HepG2 (cell line): ENCODE data around the gene BDH2. TPM values are rescaled to one million over a fixed set of nuclear protein-coding genes. Genes with fewer than 3 reads are reported as not detected.
A peak's percentile ranks its signal among the peaks of the same experiment; 100 is the strongest.

Experiments
- AGO1 ChIP-seq: fragments of 200-400 bp; formaldehyde crosslinking; IDR thresholded peaks from 2 replicates; pipeline ENCODE4 v1.6.1; 2017; ENCODE audit warnings: mild to moderate bottlenecking, low read depth, low read length, moderate library complexity; ENCODE audit not compliant: poor library complexity, severe bottlenecking
- CENPT ChIP-seq: sonication (generic); formaldehyde crosslinking; IDR thresholded peaks from 2 replicates; pipeline ENCODE4 v1.8.0; 2022; ENCODE audit warnings: low read depth, mild to moderate bottlenecking, moderate library complexity, missing genetic modification reagents
- CHD2 ChIP-seq: IDR thresholded peaks from 2 replicates; pipeline ENCODE4 v1.6.1; 2011; ENCODE audit warnings: low read depth, low read length, improper control_type of control experiment
- DNMT3B ChIP-seq: conservative IDR thresholded peaks from 2 replicates; pipeline ENCODE4 v1.6.1; 2016; ENCODE audit warnings: missing biosample characterization, control low read depth
- GFI1 ChIP-seq: sonication (generic); formaldehyde crosslinking; IDR thresholded peaks from 2 replicates; pipeline ENCODE4 v1.5.0; 2020; ENCODE audit warnings: missing genetic modification reagents, mild to moderate bottlenecking, borderline replicate concordance
- HOXA5 ChIP-seq: sonication (generic); formaldehyde crosslinking; IDR thresholded peaks from 2 replicates; pipeline ENCODE4 v1.4.0; 2020; ENCODE audit warnings: missing genetic modification reagents
- KDM1A ChIP-seq: IDR thresholded peaks from 2 replicates; pipeline ENCODE4 v1.6.1; 2016; ENCODE audit warnings: missing compliant biosample characterization
- KDM5B ChIP-seq: sonication (generic); formaldehyde crosslinking; IDR thresholded peaks from 2 replicates; pipeline ENCODE4 v1.4.0; 2020; ENCODE audit warnings: missing genetic modification reagents, mild to moderate bottlenecking, borderline replicate concordance
- MTF1 ChIP-seq: sonication (generic); formaldehyde crosslinking; IDR thresholded peaks from 2 replicates; pipeline ENCODE4 v1.5.0; 2020; ENCODE audit warnings: missing genetic modification reagents
- RBAK ChIP-seq: sonication (generic); formaldehyde crosslinking; IDR thresholded peaks from 2 replicates; pipeline ENCODE4 v1.5.1; 2020; ENCODE audit warnings: mild to moderate bottlenecking, missing genetic modification reagents
- RNF219 ChIP-seq: sonication (generic); formaldehyde crosslinking; IDR thresholded peaks from 2 replicates; pipeline ENCODE4 v1.5.0; 2020; ENCODE audit warnings: mild to moderate bottlenecking, missing genetic modification reagents
- SKI ChIP-seq: fragments of 450-650 bp; IDR thresholded peaks from one replicate; pipeline ENCODE4 v1.6.1; 2018; ENCODE audit warnings: mild to moderate bottlenecking; ENCODE audit not compliant: partially characterized antibody
- SMAD3 ChIP-seq: sonication (generic); formaldehyde crosslinking; IDR thresholded peaks from 2 replicates; pipeline ENCODE4 v1.4.0; 2020; ENCODE audit warnings: missing genetic modification reagents
- SRSF4 ChIP-seq: fragments of 200-400 bp; formaldehyde crosslinking; IDR thresholded peaks from one replicate; pipeline ENCODE4 v1.6.1; 2018; ENCODE audit warnings: mild to moderate bottlenecking, low read depth, low read length, moderate library complexity; ENCODE audit not compliant: poor library complexity, severe bottlenecking
- TCF7 ChIP-seq: sonication (generic); IDR thresholded peaks from 2 replicates; pipeline ENCODE4 v1.6.1; 2016; ENCODE audit warnings: antibody characterized with exemption, low read depth
- TCF7L2 ChIP-seq: IDR thresholded peaks from 2 replicates; pipeline ENCODE4 v1.6.1; 2011; ENCODE audit warnings: mild to moderate bottlenecking, low read depth, low read length, moderate library complexity
- U2AF2 ChIP-seq: fragments of 200-400 bp; formaldehyde crosslinking; IDR thresholded peaks from 2 replicates; pipeline ENCODE4 v1.6.1; 2017; ENCODE audit warnings: low read depth, mild to moderate bottlenecking, low read length
- ZBTB21 ChIP-seq: sonication (generic); formaldehyde crosslinking; IDR thresholded peaks from 2 replicates; pipeline ENCODE4 v1.4.0; 2020; ENCODE audit warnings: missing genetic modification reagents
- ZEB1 ChIP-seq: IDR thresholded peaks from 2 replicates; pipeline ENCODE4 v1.6.1; 2012; ENCODE audit warnings: mild to moderate bottlenecking, low read depth, inconsistent platforms; ENCODE audit not compliant: insufficient replicate concordance
- ZFYVE20 ChIP-seq: sonication (generic); formaldehyde crosslinking; IDR thresholded peaks from 2 replicates; pipeline ENCODE4 v1.8.0; 2023; ENCODE audit warnings: low read depth, mild to moderate bottlenecking, moderate library complexity, missing genetic modification reagents, borderline replicate concordance
- ZMAT3 ChIP-seq: sonication (generic); formaldehyde crosslinking; conservative IDR thresholded peaks from 2 replicates; pipeline ENCODE4 v1.7.0; 2021; ENCODE audit warnings: missing genetic modification reagents
- ZNF24 ChIP-seq: fragments of 450-650 bp; IDR thresholded peaks from 2 replicates; pipeline ENCODE4 v1.6.1; 2017; ENCODE audit warnings: antibody characterized with exemption, mild to moderate bottlenecking
- ZNF562 ChIP-seq: sonication (generic); formaldehyde crosslinking; IDR thresholded peaks from 2 replicates; pipeline ENCODE4 v1.8.0; 2022; ENCODE audit warnings: missing genetic modification reagents, borderline replicate concordance
- polyA plus RNA-seq, 8 experiments: library from polyadenylated mRNA; depleted of rRNA in 3 of 8; stranded (reverse) in 7 of 8; unstranded in 1 of 8; fragments of >200 nt; fragmentation: Illumina TruSeq in 4 of 8; extraction: Trizol in 4 of 8; gene quantifications; 2 replicates each; pipeline versions ENCODE4 v1.2.1 to v1.2.3, GENCODE V29; 2011 to 2016; ENCODE audit warnings: low read depth in 4 of 8, missing spikeins in 1 of 8, mixed read lengths in 1 of 8; ENCODE audit not compliant: insufficient read depth in 1 of 8
- total RNA-seq, 5 experiments: library from RNA; depleted of rRNA; stranded (reverse); fragments of >200 nt; fragmentation: Illumina TruSeq; extraction: Trizol; gene quantifications; 2 replicates each; pipeline ENCODE4 v1.2.3, GENCODE V29; 2016; ENCODE audit warnings: low read depth in 1 of 5
- TF ChIP-seq, protein P1 (sequence below): sonication (generic); formaldehyde crosslinking; IDR thresholded peaks from 2 replicates; pipeline ENCODE4 v1.8.0; 2023; ENCODE audit warnings: mild to moderate bottlenecking, missing genetic modification reagents
- TF ChIP-seq, protein P2 (sequence below): sonication (generic); formaldehyde crosslinking; IDR thresholded peaks from 2 replicates; pipeline ENCODE4 v1.4.0; 2020; ENCODE audit warnings: missing genetic modification reagents, borderline replicate concordance

BDH2 gene
- total and polyA plus RNA-seq, 2 of the 13 experiments (the other 11 are each of a cell fraction or from before 2014, with no cell fraction given): 34.8 to 46.2 TPM

DNA sequence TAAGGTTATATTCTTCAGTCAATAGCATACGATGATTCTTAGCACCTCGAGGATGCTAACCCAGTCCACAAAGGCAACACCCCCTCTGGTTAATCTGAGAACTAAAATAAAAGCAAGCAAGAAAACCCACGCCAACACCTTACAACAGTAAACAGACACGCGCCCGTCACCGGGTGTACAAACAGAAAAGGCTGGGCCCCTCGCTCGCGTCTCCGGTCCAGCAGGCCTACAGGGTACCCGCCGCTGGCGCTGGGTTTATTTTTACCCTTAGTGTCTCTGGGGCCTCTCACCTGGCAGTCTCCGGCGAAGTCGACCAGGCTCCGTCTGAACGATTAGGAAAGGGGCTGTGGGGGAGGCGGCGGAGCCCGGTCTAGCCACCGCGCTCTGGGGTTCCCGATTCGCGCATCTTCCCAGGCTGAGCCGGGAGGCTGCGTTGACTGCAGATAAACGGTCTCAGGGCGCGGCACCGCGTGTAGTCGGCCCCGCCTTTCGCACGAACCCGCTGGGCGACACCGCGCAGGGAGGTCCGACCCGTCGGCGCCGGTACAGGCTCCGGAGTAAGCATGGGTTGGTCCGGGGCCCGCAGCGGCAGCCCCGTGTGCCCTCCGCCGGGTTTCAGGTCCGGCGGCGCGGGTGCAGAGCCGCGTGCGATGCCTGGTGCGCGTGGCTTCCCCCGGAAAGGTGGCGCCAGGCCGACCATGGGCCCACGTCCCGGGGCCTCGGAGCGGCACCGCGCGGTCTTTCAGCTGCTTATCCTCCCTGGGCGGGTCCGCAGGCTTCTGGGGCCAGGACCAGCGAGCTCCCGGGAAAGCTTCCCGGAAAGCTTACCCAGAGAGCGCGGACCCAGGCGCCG, 23.5 kb downstream of the BDH2 start (continued):
- TF ChIP-seq KDM5B (CRISPR knock-in tag) (peak; percentile 95; the same call in 1 of the 2 replicates), RBAK (CRISPR knock-in tag) (no peak), TCF7 (no peak), ZNF24 (no peak), MTF1 (0 out of 2 replicates have a peak, but pooled peaks have one; percentile 42), GFI1 (no peak), DNMT3B (0 out of 2 replicates have a peak, but pooled peaks have one; percentile 14), TCF7L2 (no peak), U2AF2 (peak; percentile 56; the same call in 1 of the 2 replicates), ZFYVE20 (CRISPR knock-in tag) (peak; percentile 24; the same call in 1 of the 2 replicates), HOXA5 (peak; percentile 77; the same call in 1 of the 2 replicates), SRSF4 (peak; percentile 48), KDM1A (CRISPR knock-in tag) (no peak), RNF219 (CRISPR knock-in tag) (no peak), SKI (no peak), SMAD3 (CRISPR knock-in tag) (peak; percentile 9; the same call in 1 of the 2 replicates), AGO1 (no peak), ZBTB21 (CRISPR knock-in tag) (no peak), ZEB1 (no peak), ZNF562 (CRISPR knock-in tag) (no peak), CHD2 (no peak), CENPT (CRISPR knock-in tag) (no peak; the same call in 1 of the 2 replicates), ZMAT3 (CRISPR knock-in tag) (peak; percentile 75)
- TF ChIP-seq, protein P1, sequence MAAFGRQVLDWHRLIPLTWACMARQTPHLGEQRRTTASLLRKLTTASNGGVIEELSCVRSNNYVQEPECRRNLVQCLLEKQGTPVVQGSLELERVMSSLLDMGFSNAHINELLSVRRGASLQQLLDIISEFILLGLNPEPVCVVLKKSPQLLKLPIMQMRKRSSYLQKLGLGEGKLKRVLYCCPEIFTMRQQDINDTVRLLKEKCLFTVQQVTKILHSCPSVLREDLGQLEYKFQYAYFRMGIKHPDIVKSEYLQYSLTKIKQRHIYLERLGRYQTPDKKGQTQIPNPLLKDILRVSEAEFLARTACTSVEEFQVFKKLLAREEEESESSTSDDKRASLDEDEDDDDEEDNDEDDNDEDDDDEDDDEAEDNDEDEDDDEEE (CRISPR knock-in tag): peak; percentile 82; the same call in 1 of the 2 replicates
- TF ChIP-seq, protein P2, sequence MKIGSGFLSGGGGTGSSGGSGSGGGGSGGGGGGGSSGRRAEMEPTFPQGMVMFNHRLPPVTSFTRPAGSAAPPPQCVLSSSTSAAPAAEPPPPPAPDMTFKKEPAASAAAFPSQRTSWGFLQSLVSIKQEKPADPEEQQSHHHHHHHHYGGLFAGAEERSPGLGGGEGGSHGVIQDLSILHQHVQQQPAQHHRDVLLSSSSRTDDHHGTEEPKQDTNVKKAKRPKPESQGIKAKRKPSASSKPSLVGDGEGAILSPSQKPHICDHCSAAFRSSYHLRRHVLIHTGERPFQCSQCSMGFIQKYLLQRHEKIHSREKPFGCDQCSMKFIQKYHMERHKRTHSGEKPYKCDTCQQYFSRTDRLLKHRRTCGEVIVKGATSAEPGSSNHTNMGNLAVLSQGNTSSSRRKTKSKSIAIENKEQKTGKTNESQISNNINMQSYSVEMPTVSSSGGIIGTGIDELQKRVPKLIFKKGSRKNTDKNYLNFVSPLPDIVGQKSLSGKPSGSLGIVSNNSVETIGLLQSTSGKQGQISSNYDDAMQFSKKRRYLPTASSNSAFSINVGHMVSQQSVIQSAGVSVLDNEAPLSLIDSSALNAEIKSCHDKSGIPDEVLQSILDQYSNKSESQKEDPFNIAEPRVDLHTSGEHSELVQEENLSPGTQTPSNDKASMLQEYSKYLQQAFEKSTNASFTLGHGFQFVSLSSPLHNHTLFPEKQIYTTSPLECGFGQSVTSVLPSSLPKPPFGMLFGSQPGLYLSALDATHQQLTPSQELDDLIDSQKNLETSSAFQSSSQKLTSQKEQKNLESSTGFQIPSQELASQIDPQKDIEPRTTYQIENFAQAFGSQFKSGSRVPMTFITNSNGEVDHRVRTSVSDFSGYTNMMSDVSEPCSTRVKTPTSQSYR: no peak
